Caki2 (cell line): ENCODE data around the gene CTNNA3. TPM values are rescaled to one million over a fixed set of nuclear protein-coding genes. Genes with fewer than 3 reads are reported as not detected.

ENCODE experiments used
- DNase-seq: peaks from one replicate; pipeline ENCODE4 v3.0.0-alpha.2; 2015; ENCODE audit warnings: low read depth
- in situ Hi-C: cut with HindIII; loops from 2 replicates; pipeline ENCODE4 v1.10.0; 2016; ENCODE audit warnings: low sequenced_read_pairs, low pct_unique_long_range_greater_than_20kb, mixed read lengths
- total RNA-seq: library from RNA; depleted of rRNA; stranded (reverse); fragments of >200 nt; shearing (Covaris generic); gene quantifications from 2 replicates; pipeline ENCODE4 v1.2.3, GENCODE V29; 2014; ENCODE audit warnings: low replicate concordance

Gene CTNNA3
- total RNA-seq, 1 experiment from 2014 or later, result not detected

GRCh38 chr10:66838656-66839055 lies 857.3 kb downstream of the CTNNA3 start:
- in situ Hi-C loops, result no loop called here
- DNase-seq, result no peak

- in situ Hi-C loops, result no loop called here
- peak; percentile 89 for DNase-seq
These were observed 858.0 kb downstream of the CTNNA3 start for GRCh38 chr10:66837990-66838389.

GRCh38 chr10:66837335-66837734 lies 858.7 kb downstream of the CTNNA3 start:
- peak; percentile 80 for DNase-seq
- in situ Hi-C loops, result no loop called here

GRCh38 chr10:66836771-66837170 lies 859.2 kb downstream of the CTNNA3 start:
- no peak for DNase-seq
- in situ Hi-C loops, result no loop called here

- in situ Hi-C loops, result no loop called here
- DNase-seq, result peak; percentile 92
These were observed 859.9 kb downstream of the CTNNA3 start for GRCh38 chr10:66836057-66836456.

- in situ Hi-C loops, result no loop called here
These were observed 860.6 kb downstream of the CTNNA3 start for GRCh38 chr10:66835400-66835799.

GRCh38 chr10:66834802-66835201 lies 861.2 kb downstream of the CTNNA3 start:
- DNase-seq, result peak; percentile 60
- in situ Hi-C loops, result no loop called here

More at GRCh38 chr10:66835400-66835799, 860.6 kb downstream of the CTNNA3 start:
- DNase-seq, result no peak

- DNase-seq, result no peak
These were observed 862.1 kb downstream of the CTNNA3 start for GRCh38 chr10:66833861-66834260.

GRCh38 chr10:66832781-66833422 lies 863.1 kb downstream of the CTNNA3 start:
- no peak for DNase-seq
- in situ Hi-C loops, result no loop called here

More at GRCh38 chr10:66833861-66834260, 862.1 kb downstream of the CTNNA3 start:
- in situ Hi-C loops, result no loop called here

- in situ Hi-C loops, result no loop called here
- DNase-seq, result no peak
These were observed 867.0 kb downstream of the CTNNA3 start for GRCh38 chr10:66828957-66829356.

- peak; percentile 42 for DNase-seq
- in situ Hi-C loops, result no loop called here
These were observed 868.6 kb downstream of the CTNNA3 start for GRCh38 chr10:66827353-66827752.

- DNase-seq, result no peak
- in situ Hi-C loops, result no loop called here
These were observed 872.7 kb downstream of the CTNNA3 start for GRCh38 chr10:66823301-66823700.

GRCh38 chr10:66822801-66823200 lies 873.2 kb downstream of the CTNNA3 start:
- in situ Hi-C loops, result no loop called here
- DNase-seq, result no peak

- DNase-seq, result no peak
- in situ Hi-C loops, result no loop called here
These were observed 876.3 kb downstream of the CTNNA3 start for GRCh38 chr10:66819691-66820090.

- DNase-seq, result no peak
- in situ Hi-C loops, result no loop called here
These were observed 882.9 kb downstream of the CTNNA3 start for GRCh38 chr10:66813122-66813521.

GRCh38 chr10:66811211-66811610 lies 884.8 kb downstream of the CTNNA3 start:
- DNase-seq, result no peak
- in situ Hi-C loops, result no loop called here

GRCh38 chr10:66809402-66809801 lies 886.6 kb downstream of the CTNNA3 start:
- in situ Hi-C loops, result no loop called here
- DNase-seq, result no peak

GRCh38 chr10:66805612-66806011 lies 890.4 kb downstream of the CTNNA3 start:
- in situ Hi-C loops, result no loop called here

GRCh38 chr10:66804962-66805361 lies 891.0 kb downstream of the CTNNA3 start:
- DNase-seq, result no peak

More at GRCh38 chr10:66805612-66806011, 890.4 kb downstream of the CTNNA3 start:
- no peak for DNase-seq

GRCh38 chr10:66803174-66803573 lies 892.8 kb downstream of the CTNNA3 start:
- no peak for DNase-seq
- in situ Hi-C loops, result no loop called here

More at GRCh38 chr10:66804962-66805361, 891.0 kb downstream of the CTNNA3 start:
- in situ Hi-C loops, result no loop called here
